Lower leg skin (tissue), 3 donors: ENCODE data around the gene RNGTT.

Experiments
- CTCF ChIP-seq, 3 donors: fragments of 450-650 bp; IDR thresholded peaks; one replicate each; pipeline ENCODE4 v1.5.1; 2016; ENCODE audit warnings: antibody characterized with exemption in 3 of 3, mild to moderate bottlenecking in 3 of 3, moderate library complexity in 2 of 3
- POLR2A ChIP-seq, 2 donors: fragments of 450-650 bp; IDR thresholded peaks; one replicate each; pipeline ENCODE4 v1.6.1; 2016 to 2017; ENCODE audit warnings: antibody characterized with exemption in 2 of 2, mild to moderate bottlenecking in 1 of 2, moderate library complexity in 1 of 2

GRCh38 chr6:88839280-88839679 is 124.1 kb downstream of the RNGTT start:
- TF ChIP-seq CTCF (IDR thresholded peaks at IDR 0.05) (no peak), POLR2A (IDR thresholded peaks at IDR 0.05) (no peak)
